Measurements from ENCODE around the gene CDK16.
A peak's percentile ranks its signal among the peaks of the same experiment; 100 is the strongest.
"Not testable (repeated sequence)": the region's sequence is repeated elsewhere in the genome, so short reads cannot be mapped to it uniquely, and the experiment has no call there.

The CDK16 gene

GRCh38 chrX:47257620-47258019 lies 39.1 kb downstream of the CDK16 start:
- DNase-seq, result not testable (repeated sequence)

DNA sequence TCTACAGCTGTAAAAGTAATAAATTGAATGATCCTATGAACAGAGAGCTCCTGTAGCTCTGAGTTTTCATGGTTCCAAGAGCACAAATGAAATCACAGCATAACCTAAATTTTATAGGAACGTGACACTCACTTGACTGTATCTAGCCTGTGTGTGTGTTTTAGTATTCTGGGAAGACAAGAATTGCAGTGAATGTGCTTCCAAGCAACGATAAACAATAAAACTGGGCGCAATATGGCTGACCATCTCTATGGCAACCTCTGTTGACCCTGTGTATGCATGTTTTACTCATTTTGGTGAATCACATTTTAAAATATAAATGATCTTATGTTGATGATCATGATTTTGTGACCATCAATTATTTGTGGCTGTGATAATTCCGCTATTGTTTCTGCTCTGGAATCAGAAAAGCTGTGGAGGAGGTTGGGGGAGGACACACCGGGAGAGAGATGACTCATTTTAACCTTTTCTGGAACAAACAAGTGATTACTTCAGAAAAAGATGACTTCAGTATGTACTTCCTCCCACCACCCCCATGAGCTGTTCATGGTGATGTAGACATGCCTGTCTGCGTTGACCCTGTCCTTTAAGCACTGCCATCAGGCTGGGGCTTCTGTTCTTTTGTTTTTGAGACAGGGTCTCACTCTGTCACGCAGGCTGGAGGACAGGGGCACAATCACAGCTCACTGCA lies 46.1 kb downstream of the CDK16 start:
- DNase-seq, result peak in 1 of 2 donors; percentile 3

GRCh38 chrX:47266643-47267042 lies 48.2 kb downstream of the CDK16 start:
- DNase-seq, result no peak

DNA sequence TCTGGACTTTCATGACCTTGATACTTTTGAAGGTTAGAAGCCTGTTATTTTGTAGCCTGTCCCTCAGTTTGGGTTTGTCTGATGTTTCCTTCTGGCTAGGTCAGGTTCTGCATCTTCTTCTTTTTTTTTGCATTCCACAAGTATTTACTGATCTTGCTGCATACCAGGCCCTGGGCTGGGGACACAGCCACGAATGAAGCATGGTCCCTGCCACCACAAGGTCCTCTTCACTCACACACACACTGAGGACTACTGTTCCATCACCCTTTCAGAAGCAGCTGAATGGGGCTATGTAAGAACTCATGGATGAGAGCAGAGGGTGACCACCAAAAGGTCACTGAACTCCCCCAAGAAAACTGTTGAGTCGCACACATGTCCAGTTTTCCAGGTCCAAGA lies 53.5 kb downstream of the CDK16 start:
- DNase-seq, result no peak

GRCh38 chrX:47273011-47273730 lies 54.7 kb downstream of the CDK16 start:
- DNase-seq, result no peak

DNA sequence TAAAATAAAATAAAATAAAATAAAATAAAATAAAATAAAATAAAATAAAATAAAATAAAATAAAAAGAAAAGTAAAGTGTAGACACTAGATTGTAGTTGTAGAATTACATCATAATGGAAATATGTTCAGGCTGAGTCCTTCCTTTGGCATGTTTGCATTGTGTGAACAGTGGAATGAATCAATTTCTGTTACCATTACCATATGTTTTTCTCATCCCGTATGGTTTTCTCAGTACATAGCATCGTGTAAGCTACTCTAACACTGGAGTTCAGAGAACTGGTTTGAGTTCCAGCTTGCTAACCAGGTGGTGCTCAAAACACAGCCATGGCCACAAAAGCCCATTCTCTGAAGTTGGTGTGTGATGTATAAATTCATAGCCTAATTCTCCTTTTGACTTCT lies 60.2 kb downstream of the CDK16 start:
- DNase-seq, result no peak
